ENCODE results near the gene ACAD11. TPM values are rescaled to one million over a fixed set of nuclear protein-coding genes. Genes with fewer than 3 reads are reported as not detected.
"Not testable (repeated sequence)": the region's sequence is repeated elsewhere in the genome, so short reads cannot be mapped to it uniquely, and the experiment has no call there.

Gene ACAD11
- total and polyA plus RNA-seq, 7 experiments from 2014 or later, result 6.0 to 33.7 (median 25.6) TPM

- H3K36me3 ChIP-seq (ENCODE audit: control insufficient read depth in 2 of 3, insufficient read depth in 3 of 3, low read length in 3 of 3), result peaks cover 7 to 14% (median 11%) of the 10 kb centered on the region in 3 experiments
- H3K4me3 ChIP-seq (ENCODE audit: low read length), result no peak overlapping the region
- no peaks in the 10 kb centered on the region for H3K4me1 ChIP-seq (ENCODE audit: control insufficient read depth in 2 of 2, insufficient read depth in 2 of 2, low read length in 2 of 2)
- Mint-ChIP-seq H3K9me3 (no peaks in the 10 kb centered on the region), H3K36me3 (peaks cover 3 to 18% (median 4%) of the 10 kb centered on the region in 5 donors), H3K27ac (peak overlapping the region in 3 of 9 donors; percentile 28 to 84 (median 82)), H3K4me1 (peaks cover 0 to 15% (median 3%) of the 10 kb centered on the region in 7 donors), H3K27me3 (no peaks in the 10 kb centered on the region), H3K4me3 (no peak overlapping the region)
- intact Hi-C loops (cut with micrococcal nuclease), result loop anchor here in 1 of 2 donors (5.0 kb wide), 1 partner anchor 386 kb away; no protein-coding TSS in a partner anchor
- POLR2A ChIA-PET, result interaction anchor here (0.6 kb wide), 1 partner anchor 13 kb away, joined by 3 read pairs; no protein-coding TSS in a partner anchor
- no peaks in the 10 kb centered on the region for H3K27me3 ChIP-seq (ENCODE audit: control insufficient read depth in 2 of 2, insufficient read depth in 2 of 2, low read length in 2 of 2)
- H3K9me3 ChIP-seq (ENCODE audit: control insufficient read depth in 2 of 3, low read length in 3 of 3), result no peaks in the 10 kb centered on the region
- H3K27ac ChIP-seq (ENCODE audit: low read depth, low read length), result no peak overlapping the region
- no peak for ATAC-seq
- no peak for DNase-seq
- CTCF ChIA-PET, result interaction anchor here (0.6 to 2.2 kb wide), 6 partner anchors 13 to 292 kb away, joined by 3 to 11 read pairs (median 5); no protein-coding TSS in a partner anchor
Observed at GRCh38 chr3:132643366-132643765, 16.2 kb downstream of the ACAD11 start.

DNA sequence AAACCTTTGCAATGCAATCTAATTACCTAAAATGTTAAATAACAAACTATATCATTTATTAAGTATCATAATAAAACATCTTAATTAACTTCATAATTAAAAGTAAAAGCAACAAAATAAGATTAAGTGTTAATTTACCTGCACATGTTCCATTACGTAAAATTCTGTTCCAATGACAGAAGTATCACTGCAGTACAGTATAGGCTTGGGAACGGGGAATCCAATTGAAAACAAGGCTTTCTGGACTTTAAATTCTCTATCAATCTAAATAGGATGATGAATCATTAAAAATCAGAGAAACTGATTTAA, 17.1 kb downstream of the ACAD11 start:
- no peak overlapping the region for H3K27ac ChIP-seq (ENCODE audit: low read depth, low read length)
- DNase-seq (no peak), ATAC-seq (no peak)
- peaks cover 0 to 15% (median 3%) of the 10 kb centered on the region in 7 donors for H3K4me1 Mint-ChIP-seq
- H3K9me3 Mint-ChIP-seq, result no peaks in the 10 kb centered on the region
- no peaks in the 10 kb centered on the region for H3K27me3 Mint-ChIP-seq
- no peaks in the 10 kb centered on the region for H3K9me3 ChIP-seq (ENCODE audit: control insufficient read depth in 2 of 3, low read length in 3 of 3)
- H3K36me3 ChIP-seq (ENCODE audit: control insufficient read depth in 2 of 3, insufficient read depth in 3 of 3, low read length in 3 of 3), result peaks cover 7 to 21% (median 11%) of the 10 kb centered on the region in 3 experiments
- no peak overlapping the region for H3K27ac Mint-ChIP-seq
- POLR2A ChIA-PET, result no interaction called here
- H3K36me3 Mint-ChIP-seq, result peaks cover 3 to 18% (median 13%) of the 10 kb centered on the region in 5 donors
- CTCF ChIA-PET, result interaction anchor here (0.6 to 2.2 kb wide), 10 partner anchors 11 to 291 kb away, joined by 3 to 11 read pairs (median 4); no protein-coding TSS in a partner anchor
- intact Hi-C loops (cut with micrococcal nuclease), result loop anchor here (1.0 to 5.0 kb wide), 3 partner anchors 106 to 385 kb away; no protein-coding TSS in a partner anchor
- H3K4me3 ChIP-seq (ENCODE audit: low read length), result no peak overlapping the region
- H3K27me3 ChIP-seq (ENCODE audit: control insufficient read depth in 2 of 2, insufficient read depth in 2 of 2, low read length in 2 of 2), result no peaks in the 10 kb centered on the region
- no peak overlapping the region for H3K4me3 Mint-ChIP-seq
- H3K4me1 ChIP-seq (ENCODE audit: control insufficient read depth in 2 of 2, insufficient read depth in 2 of 2, low read length in 2 of 2), result no peaks in the 10 kb centered on the region

- Histone ChIP-seq H3K4me1 (ENCODE audit: control insufficient read depth in 2 of 2, insufficient read depth in 2 of 2, low read length in 2 of 2) (no peaks in the 10 kb centered on the region), H3K27ac (ENCODE audit: low read depth, low read length) (no peak overlapping the region), H3K4me3 (ENCODE audit: low read length) (no peak overlapping the region), H3K27me3 (ENCODE audit: control insufficient read depth in 2 of 2, insufficient read depth in 2 of 2, low read length in 2 of 2) (no peaks in the 10 kb centered on the region), H3K9me3 (ENCODE audit: control insufficient read depth in 2 of 3, low read length in 3 of 3) (no peaks in the 10 kb centered on the region), H3K36me3 (ENCODE audit: control insufficient read depth in 2 of 3, insufficient read depth in 3 of 3, low read length in 3 of 3) (peaks cover 7 to 21% (median 11%) of the 10 kb centered on the region in 3 experiments)
- H3K4me3 Mint-ChIP-seq, result no peak overlapping the region
- intact Hi-C loops (cut with micrococcal nuclease), result loop anchor here (1.0 to 5.0 kb wide), 3 partner anchors 106 to 385 kb away; no protein-coding TSS in a partner anchor
- CTCF ChIA-PET, result interaction anchor here (0.6 to 2.2 kb wide), 10 partner anchors 11 to 290 kb away, joined by 3 to 11 read pairs (median 4); no protein-coding TSS in a partner anchor
- no peaks in the 10 kb centered on the region for H3K9me3 Mint-ChIP-seq
- H3K4me1 Mint-ChIP-seq, result peaks cover 0 to 11% (median 3%) of the 10 kb centered on the region in 7 donors
- ATAC-seq, result peak; percentile 67
- H3K27ac Mint-ChIP-seq, result no peak overlapping the region
- peak in 5 of 9 donors; percentile 17 to 45 (median 36) for DNase-seq
- H3K27me3 Mint-ChIP-seq, result no peaks in the 10 kb centered on the region
- H3K36me3 Mint-ChIP-seq, result peaks cover 4 to 22% (median 17%) of the 10 kb centered on the region in 5 donors
- POLR2A ChIA-PET, result no interaction called here
Observed at GRCh38 chr3:132641837-132642538, 17.6 kb downstream of the ACAD11 start.

- H3K4me1 ChIP-seq (ENCODE audit: control insufficient read depth in 2 of 2, insufficient read depth in 2 of 2, low read length in 2 of 2); H3K27ac Mint-ChIP-seq; H3K4me1 Mint-ChIP-seq; POLR2A ChIA-PET; H3K9me3 ChIP-seq (ENCODE audit: control insufficient read depth in 2 of 3, low read length in 3 of 3); DNase-seq; H3K9me3 Mint-ChIP-seq; H3K27me3 ChIP-seq (ENCODE audit: control insufficient read depth in 2 of 2, insufficient read depth in 2 of 2, low read length in 2 of 2); H3K4me3 Mint-ChIP-seq; H3K27me3 Mint-ChIP-seq; ATAC-seq; H3K4me3 ChIP-seq (ENCODE audit: low read length); H3K27ac ChIP-seq (ENCODE audit: low read depth, low read length): not testable (repeated sequence)
- CTCF ChIA-PET, result interaction anchor here (0.8 to 2.2 kb wide), 6 partner anchors 12 to 290 kb away, joined by 3 to 10 read pairs (median 4); no protein-coding TSS in a partner anchor
- intact Hi-C loops (cut with micrococcal nuclease), result loop anchor here in 1 of 2 donors (5.0 kb wide), 1 partner anchor 384 kb away; no protein-coding TSS in a partner anchor
- peaks cover 7 to 25% (median 11%) of the 10 kb centered on the region in 3 experiments for H3K36me3 ChIP-seq (ENCODE audit: control insufficient read depth in 2 of 3, insufficient read depth in 3 of 3, low read length in 3 of 3)
- peaks cover 4 to 27% (median 21%) of the 10 kb centered on the region in 5 donors for H3K36me3 Mint-ChIP-seq
Observed at GRCh38 chr3:132641427-132641826, 18.2 kb downstream of the ACAD11 start.

- ATAC-seq (no peak), DNase-seq (no peak)
- no peaks in the 10 kb centered on the region for H3K4me1 ChIP-seq (ENCODE audit: control insufficient read depth in 2 of 2, insufficient read depth in 2 of 2, low read length in 2 of 2)
- Mint-ChIP-seq H3K4me3 (no peak overlapping the region), H3K36me3 (peaks cover 4 to 38% (median 32%) of the 10 kb centered on the region in 5 donors), H3K27ac (no peak overlapping the region), H3K27me3 (no peaks in the 10 kb centered on the region), H3K9me3 (peaks cover 0 to 2% (median 0%) of the 10 kb centered on the region in 11 donors), H3K4me1 (peaks cover 0 to 3% (median 0%) of the 10 kb centered on the region in 7 donors)
- ChIA-PET POLR2A (no interaction called here), CTCF (interaction anchor here (1.4 kb wide), 1 partner anchor 105 kb away, joined by 6 read pairs; no protein-coding TSS in a partner anchor)
- no peaks in the 10 kb centered on the region for H3K27me3 ChIP-seq (ENCODE audit: control insufficient read depth in 2 of 2, insufficient read depth in 2 of 2, low read length in 2 of 2)
- no peak overlapping the region for H3K27ac ChIP-seq (ENCODE audit: low read depth, low read length)
- intact Hi-C loops (cut with micrococcal nuclease), result no loop called here
- H3K4me3 ChIP-seq (ENCODE audit: low read length), result no peak overlapping the region
- no peaks in the 10 kb centered on the region for H3K9me3 ChIP-seq (ENCODE audit: control insufficient read depth in 2 of 3, low read length in 3 of 3)
- peaks cover 7 to 26% (median 11%) of the 10 kb centered on the region in 3 experiments for H3K36me3 ChIP-seq (ENCODE audit: control insufficient read depth in 2 of 3, insufficient read depth in 3 of 3, low read length in 3 of 3)
Observed at GRCh38 chr3:132638706-132639105, 20.9 kb downstream of the ACAD11 start.

- Histone ChIP-seq H3K27ac (ENCODE audit: low read depth, low read length) (no peak overlapping the region), H3K36me3 (ENCODE audit: control insufficient read depth in 2 of 3, insufficient read depth in 3 of 3, low read length in 3 of 3) (peaks cover 7 to 26% (median 11%) of the 10 kb centered on the region in 3 experiments), H3K27me3 (ENCODE audit: control insufficient read depth in 2 of 2, insufficient read depth in 2 of 2, low read length in 2 of 2) (no peaks in the 10 kb centered on the region), H3K4me1 (ENCODE audit: control insufficient read depth in 2 of 2, insufficient read depth in 2 of 2, low read length in 2 of 2) (no peaks in the 10 kb centered on the region), H3K4me3 (ENCODE audit: low read length) (no peak overlapping the region), H3K9me3 (ENCODE audit: control insufficient read depth in 2 of 3, low read length in 3 of 3) (no peaks in the 10 kb centered on the region)
- no peaks in the 10 kb centered on the region for H3K27me3 Mint-ChIP-seq
- H3K36me3 Mint-ChIP-seq, result peaks cover 4 to 48% (median 32%) of the 10 kb centered on the region in 5 donors
- peaks cover 0 to 3% (median 0%) of the 10 kb centered on the region in 7 donors for H3K4me1 Mint-ChIP-seq
- peaks cover 0 to 2% (median 0%) of the 10 kb centered on the region in 11 donors for H3K9me3 Mint-ChIP-seq
- no peak for DNase-seq
- H3K27ac Mint-ChIP-seq, result no peak overlapping the region
- CTCF ChIA-PET, result no interaction called here
- intact Hi-C loops (cut with micrococcal nuclease), result no loop called here
- no peak overlapping the region for H3K4me3 Mint-ChIP-seq
- POLR2A ChIA-PET, result no interaction called here
- no peak for ATAC-seq
Observed at GRCh38 chr3:132637590-132637989, 22.0 kb downstream of the ACAD11 start.
